ENCODE measurements around the gene TBL3.
"Not testable (repeated sequence)": the region's sequence is repeated elsewhere in the genome, so short reads cannot be mapped to it uniquely, and the experiment has no call there.

The TBL3 gene

GRCh38 chr16:1999866-2000514 is 28.1 kb downstream of the TBL3 start:
- no peak for DNase-seq (ENCODE audit: low read depth in 2 of 2)

GRCh38 chr16:2001035-2001434 is 29.2 kb downstream of the TBL3 start:
- DNase-seq (ENCODE audit: low read depth in 2 of 2) = no peak

- DNase-seq (ENCODE audit: low read depth in 2 of 2) = no peak
Observed at GRCh38 chr16:2001456-2002355, 29.9 kb downstream of the TBL3 start.

GRCh38 chr16:2002406-2003230 is 30.8 kb downstream of the TBL3 start:
- DNase-seq (ENCODE audit: low read depth in 2 of 2) = no peak

- DNase-seq (ENCODE audit: low read depth in 2 of 2) = no peak
Observed at GRCh38 chr16:2003231-2003826, 31.5 kb downstream of the TBL3 start.

GRCh38 chr16:2003827-2004641 is 32.2 kb downstream of the TBL3 start:
- DNase-seq (ENCODE audit: low read depth in 2 of 2) = peak; percentile 54 to 64

- no peak for DNase-seq (ENCODE audit: low read depth in 2 of 2)
Observed at GRCh38 chr16:2004795-2005517, 33.1 kb downstream of the TBL3 start.

- DNase-seq (ENCODE audit: low read depth in 2 of 2) = no peak
Observed at GRCh38 chr16:2005646-2006045, 33.8 kb downstream of the TBL3 start.

- DNase-seq (ENCODE audit: low read depth in 2 of 2) = no peak
Observed at GRCh38 chr16:2006317-2006716, 34.5 kb downstream of the TBL3 start.

- no peak for DNase-seq (ENCODE audit: low read depth in 2 of 2)
Observed at GRCh38 chr16:2007081-2007836, 35.4 kb downstream of the TBL3 start.

- DNase-seq (ENCODE audit: low read depth in 2 of 2) = no peak
Observed at GRCh38 chr16:2008009-2008526, 36.2 kb downstream of the TBL3 start.

GRCh38 chr16:2008631-2009163 is 36.8 kb downstream of the TBL3 start:
- no peak for DNase-seq (ENCODE audit: low read depth in 2 of 2)

- no peak for DNase-seq (ENCODE audit: low read depth in 2 of 2)
Observed at GRCh38 chr16:2009164-2009711, 37.4 kb downstream of the TBL3 start.

- peak; percentile 48 to 58 for DNase-seq (ENCODE audit: low read depth in 2 of 2)
Observed at GRCh38 chr16:2009791-2010510, 38.1 kb downstream of the TBL3 start, which contains the start of gene ZNF598. Gene ZNF598, minus strand, starts transcription at chr16:2009821.

- not testable (repeated sequence) for DNase-seq (ENCODE audit: low read depth in 2 of 2)
Observed at GRCh38 chr16:2011726-2012125, 39.9 kb downstream of the TBL3 start.

GRCh38 chr16:2013527-2013926 is 41.7 kb downstream of the TBL3 start:
- DNase-seq (ENCODE audit: low read depth in 2 of 2) = no peak

- no peak for DNase-seq (ENCODE audit: low read depth in 2 of 2)
Observed at GRCh38 chr16:2015117-2015946, 43.5 kb downstream of the TBL3 start.

Measured in stimulated activated CD8-positive, alpha-beta memory T cell treated with anti-CD3 and anti-CD28 coated beads, Interleukin-15, amount 100 ng/mL, for 4 hours (primary cell).